LNCaP clone FGC (cell line): ENCODE results near the gene ZGPAT.

ENCODE experiments used
- DNase-seq: peaks from one replicate; pipeline ENCODE4 v3.0.0-alpha.2; 2011; ENCODE audit warnings: low read depth
- H3K4me3 ChIP-seq: 2 replicates; pipeline ENCODE4 v1.5.1; 2011; ENCODE audit warnings: mild to moderate bottlenecking, low read depth, low read length, control low read depth
- TF ChIP-seq, protein P1 (sequence below): IDR thresholded peaks from 2 replicates; pipeline ENCODE4 v1.5.1; 2012; ENCODE audit warnings: mild to moderate bottlenecking; ENCODE audit not compliant: control insufficient read depth, insufficient read depth; ENCODE audit errors: extremely low read depth

ZGPAT gene

DNA sequence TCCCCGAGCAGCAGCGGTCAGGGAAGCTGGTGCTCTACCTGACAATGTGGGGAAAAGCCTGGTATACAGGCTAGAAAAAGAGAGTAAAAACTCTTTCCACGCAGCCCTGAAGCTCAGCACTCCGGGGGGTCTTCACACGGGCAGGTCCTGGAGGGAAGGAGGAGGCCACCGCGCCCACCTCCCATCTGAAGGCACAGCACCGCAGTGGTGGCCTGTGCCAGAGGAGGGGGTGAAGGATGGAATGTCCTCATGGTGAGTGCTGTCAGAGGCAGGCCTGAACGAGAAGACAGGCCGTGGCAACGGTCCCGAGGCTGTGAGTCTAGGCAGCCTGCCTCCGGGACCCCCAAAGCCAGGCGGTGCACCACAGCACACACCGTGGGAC, 37.6 kb downstream of the ZGPAT start:
- no peak for DNase-seq
- TF ChIP-seq, protein P1, sequence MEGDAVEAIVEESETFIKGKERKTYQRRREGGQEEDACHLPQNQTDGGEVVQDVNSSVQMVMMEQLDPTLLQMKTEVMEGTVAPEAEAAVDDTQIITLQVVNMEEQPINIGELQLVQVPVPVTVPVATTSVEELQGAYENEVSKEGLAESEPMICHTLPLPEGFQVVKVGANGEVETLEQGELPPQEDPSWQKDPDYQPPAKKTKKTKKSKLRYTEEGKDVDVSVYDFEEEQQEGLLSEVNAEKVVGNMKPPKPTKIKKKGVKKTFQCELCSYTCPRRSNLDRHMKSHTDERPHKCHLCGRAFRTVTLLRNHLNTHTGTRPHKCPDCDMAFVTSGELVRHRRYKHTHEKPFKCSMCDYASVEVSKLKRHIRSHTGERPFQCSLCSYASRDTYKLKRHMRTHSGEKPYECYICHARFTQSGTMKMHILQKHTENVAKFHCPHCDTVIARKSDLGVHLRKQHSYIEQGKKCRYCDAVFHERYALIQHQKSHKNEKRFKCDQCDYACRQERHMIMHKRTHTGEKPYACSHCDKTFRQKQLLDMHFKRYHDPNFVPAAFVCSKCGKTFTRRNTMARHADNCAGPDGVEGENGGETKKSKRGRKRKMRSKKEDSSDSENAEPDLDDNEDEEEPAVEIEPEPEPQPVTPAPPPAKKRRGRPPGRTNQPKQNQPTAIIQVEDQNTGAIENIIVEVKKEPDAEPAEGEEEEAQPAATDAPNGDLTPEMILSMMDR, result no peak
- no peak overlapping the region for H3K4me3 ChIP-seq

DNA sequence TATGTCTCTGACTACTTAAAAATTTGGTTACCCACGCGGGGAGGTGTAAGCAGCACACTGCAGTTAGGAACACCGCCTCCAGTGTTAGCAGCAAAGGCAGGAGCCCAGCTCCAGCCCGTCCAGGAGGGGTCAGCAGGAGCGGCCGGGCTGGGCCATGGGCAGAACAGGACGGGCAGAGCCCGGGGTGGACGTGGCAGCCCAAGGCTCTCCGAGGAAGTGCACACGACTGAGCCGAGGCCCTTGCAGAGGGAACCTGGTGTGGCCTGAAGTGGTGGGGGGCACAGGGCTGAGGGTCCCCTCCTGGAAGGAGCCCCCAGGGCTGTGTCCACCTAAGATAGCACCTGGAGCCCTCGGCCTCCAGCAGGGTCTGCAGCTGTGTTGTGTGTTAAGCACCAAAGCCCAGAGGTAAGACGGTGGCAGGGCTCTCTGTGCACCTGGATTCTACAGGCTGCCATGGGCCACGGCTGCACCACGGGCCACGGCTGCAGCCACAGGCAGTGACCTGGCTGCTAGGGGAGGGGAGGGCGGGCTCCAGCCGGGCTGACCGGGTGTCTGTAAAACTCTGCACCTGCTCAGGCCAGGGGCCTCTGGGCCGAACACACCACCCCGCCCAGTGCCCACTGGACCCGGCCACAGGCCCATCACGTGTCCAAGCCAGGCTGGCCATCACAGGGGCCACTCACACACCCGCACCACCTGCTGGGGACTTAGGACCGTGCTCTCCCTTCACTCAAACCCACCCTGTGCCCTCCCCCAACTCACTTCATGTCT, 38.3 kb downstream of the ZGPAT start:
- H3K4me3 ChIP-seq, result no peak overlapping the region
- no peak for DNase-seq
- TF ChIP-seq, protein P1, result no peak

DNA sequence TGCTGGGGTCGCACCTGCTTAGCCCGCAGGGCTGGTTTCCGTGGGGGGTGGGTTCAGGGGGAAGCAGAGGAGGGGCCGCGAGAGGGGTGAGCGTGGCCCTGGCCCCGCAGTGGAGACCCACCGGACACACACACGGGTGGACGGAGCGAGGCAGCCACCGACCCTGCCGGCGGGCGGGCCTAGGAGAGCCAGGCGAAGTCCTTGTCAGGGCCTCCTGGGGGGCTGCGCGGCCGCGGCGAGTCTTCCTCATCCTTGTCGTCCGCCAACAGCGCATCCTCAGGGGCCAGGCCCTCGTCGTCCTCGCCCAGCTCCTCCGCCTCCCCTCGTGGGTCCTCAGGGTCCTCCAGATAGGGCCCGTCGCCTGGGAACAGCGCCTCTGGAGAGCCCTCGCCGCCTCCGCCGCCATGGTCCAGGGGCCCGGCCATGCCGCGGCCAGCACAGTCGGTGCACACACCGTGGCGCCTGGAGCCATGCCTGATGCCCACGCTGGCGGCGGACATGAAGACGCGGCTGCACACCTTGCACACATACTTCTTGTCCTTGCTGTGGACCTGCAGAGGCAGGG, 39.0 kb downstream of the ZGPAT start:
- TF ChIP-seq, protein P1, result no peak
- no peak for DNase-seq
- no peak overlapping the region for H3K4me3 ChIP-seq

DNA sequence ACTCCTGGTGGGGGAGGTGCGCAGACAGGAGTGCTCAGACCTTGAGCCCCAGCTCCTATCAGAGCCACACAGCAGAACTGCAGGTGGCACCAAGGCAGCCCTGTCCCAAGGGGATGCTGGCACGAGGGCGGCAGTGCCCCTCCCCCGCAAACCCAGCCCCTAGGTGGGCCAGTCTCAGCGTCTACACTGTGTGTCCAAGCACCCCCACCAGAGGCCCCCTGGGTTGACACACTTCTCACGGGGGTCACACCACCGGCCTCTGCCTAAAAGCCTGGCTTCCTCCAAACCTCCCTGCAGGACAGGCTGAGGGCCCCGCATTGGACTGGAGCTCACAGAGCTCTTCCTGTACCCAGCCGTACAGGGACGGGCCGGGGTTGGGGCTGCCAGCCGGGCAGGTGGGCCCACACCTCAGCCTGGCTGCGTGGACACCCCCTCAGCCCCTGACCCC, 39.8 kb downstream of the ZGPAT start:
- no peak for DNase-seq
- no peak overlapping the region for H3K4me3 ChIP-seq
- TF ChIP-seq, protein P1, result no peak

DNA sequence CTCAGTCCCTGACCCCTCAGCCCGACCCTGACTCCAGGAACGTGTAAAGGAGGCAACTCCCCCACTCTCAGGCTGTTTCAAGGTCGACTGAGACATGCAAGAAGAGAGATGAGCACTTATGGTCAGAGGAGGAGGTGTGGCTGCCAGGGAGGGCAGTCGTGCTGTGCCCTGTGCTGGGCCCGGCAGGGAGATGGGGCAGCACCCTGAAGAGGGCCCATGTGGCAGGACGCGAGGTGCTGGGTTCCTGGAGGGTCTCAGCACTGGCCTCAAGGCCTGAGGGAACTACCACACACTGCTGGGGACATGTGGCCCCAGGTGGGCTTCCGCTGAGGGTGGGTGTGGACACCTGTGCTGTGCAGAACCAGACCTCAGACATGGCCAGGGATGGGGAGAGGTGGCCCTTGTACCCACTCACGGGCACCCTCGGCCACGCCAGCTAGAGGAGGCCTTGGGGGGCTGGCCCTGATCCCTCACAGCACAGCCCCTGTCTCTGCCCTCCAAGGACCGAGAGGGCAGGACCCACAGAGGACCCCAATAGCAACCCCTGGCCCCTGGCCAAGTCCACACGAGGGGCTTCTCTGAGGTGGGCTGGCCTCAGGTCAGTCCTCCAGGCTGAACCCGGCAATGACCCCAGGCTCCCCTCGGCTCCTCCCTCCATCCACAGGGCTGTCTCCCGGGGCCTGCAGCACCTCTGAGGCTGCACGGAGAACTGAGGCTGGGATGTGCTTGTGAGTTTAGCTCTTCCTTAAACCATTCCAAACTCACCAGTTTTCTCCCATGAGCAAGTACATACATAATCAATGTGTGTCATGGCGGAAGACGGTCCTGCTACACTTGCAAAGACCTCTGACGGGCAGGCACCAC, 40.5 kb downstream of the ZGPAT start:
- H3K4me3 ChIP-seq, result no peak overlapping the region
- TF ChIP-seq, protein P1, result no peak
- DNase-seq, result no peak

DNA sequence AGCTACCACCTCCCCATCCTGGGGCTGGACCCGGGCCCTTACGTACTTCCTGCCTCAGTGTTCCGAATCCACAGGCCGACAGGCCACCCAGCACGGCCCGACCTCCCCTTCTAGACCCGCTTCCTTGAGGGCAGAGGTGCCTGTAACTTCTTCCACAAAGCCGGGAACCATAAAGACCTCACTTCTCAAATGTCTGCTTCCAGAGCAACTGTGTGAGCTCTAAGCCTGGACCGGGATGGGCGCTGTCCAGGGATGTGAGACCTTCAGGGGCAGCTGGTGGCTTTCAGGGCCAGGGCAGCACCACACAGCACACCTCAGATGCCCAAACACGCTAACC, 41.1 kb downstream of the ZGPAT start:
- H3K4me3 ChIP-seq, result no peak overlapping the region
- TF ChIP-seq, protein P1, result no peak
- no peak for DNase-seq
